Right lobe of liver (tissue), 4 donors: ENCODE data around the gene CRYBG3.

Experiments
- CTCF ChIP-seq, 4 donors: fragments of 200-600 bp in 3 of 4; fragments of 450-650 bp in 1 of 4; IDR thresholded peaks; one replicate each; pipeline versions ENCODE4 v1.5.1 to v1.8.0; 2016 to 2022; ENCODE audit warnings: antibody characterized with exemption in 4 of 4, mild to moderate bottlenecking in 2 of 4
- POLR2A ChIP-seq: fragments of 450-650 bp; IDR thresholded peaks from one replicate; pipeline ENCODE4 v1.6.1; 2017; ENCODE audit warnings: antibody characterized with exemption, mild to moderate bottlenecking
- donor health status: DM: no; HTN: no; CAD: no.
- donor health status: DM: no; HTN: no; CAD: no.
- donor health status: DM: no; HTN: yes; CAD: no.

DNA sequence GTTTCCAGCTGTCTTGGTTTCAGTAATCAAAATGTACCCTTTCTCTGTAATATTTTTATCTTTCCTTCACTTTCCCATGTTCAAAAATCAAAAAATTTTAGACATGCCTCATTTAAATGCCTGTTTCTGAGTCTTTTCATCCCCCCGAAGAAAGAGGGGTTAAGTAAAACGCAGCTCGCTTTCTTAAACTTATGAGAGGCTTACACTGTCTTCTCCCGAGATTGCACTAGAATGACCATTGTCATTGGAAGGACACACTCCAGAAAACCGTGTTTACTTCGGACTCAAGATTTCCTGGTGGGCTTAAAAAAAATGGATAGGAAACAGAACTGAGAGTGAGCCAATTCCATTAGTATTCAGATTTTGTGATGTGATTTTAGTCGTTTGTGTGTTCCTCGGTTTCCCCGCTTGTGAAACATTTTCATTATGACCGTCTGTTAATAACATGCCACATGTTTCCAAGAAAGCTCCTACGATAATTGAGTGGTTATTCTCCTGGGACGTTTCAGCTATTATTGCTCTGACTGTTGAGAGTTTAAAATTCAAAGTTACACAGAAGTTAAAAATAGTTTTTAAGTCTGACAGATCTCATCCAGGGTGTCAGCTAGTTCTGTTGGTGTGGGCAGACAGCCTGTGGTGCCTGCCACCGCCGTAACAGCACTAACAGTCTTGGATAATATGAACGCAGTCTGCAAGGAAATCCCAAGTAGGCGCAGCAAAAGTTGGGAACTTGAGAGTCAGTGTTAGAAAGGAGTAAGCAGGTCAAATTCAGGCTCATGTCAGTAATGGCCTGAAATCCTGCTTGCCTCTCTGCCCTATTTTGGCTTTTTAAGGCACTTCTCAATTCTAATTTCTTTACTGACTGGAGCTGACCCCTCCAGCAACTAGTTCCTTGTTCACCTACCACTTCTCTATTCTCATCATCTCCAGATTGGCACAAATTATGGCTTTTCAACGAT, 1.5 kb downstream of the CRYBG3 start:
- TF ChIP-seq POLR2A (no peak), CTCF (IDR thresholded peaks at IDR 0.05) (no peak)
